GM12864 (cell line): Measurements from ENCODE around the gene RNF26.
"Not testable (repeated sequence)": the region's sequence is repeated elsewhere in the genome, so short reads cannot be mapped to it uniquely, and the experiment has no call there.

ENCODE experiments used
- DNase-seq: peaks from one replicate; pipeline ENCODE4 v3.0.0-alpha.2; 2011; ENCODE audit warnings: low read depth
- H3K4me3 ChIP-seq: 2 replicates; pipeline ENCODE4 v1.5.1; 2011; ENCODE audit warnings: mild to moderate bottlenecking, low read depth, low read length, control low read depth
- CTCF ChIP-seq: IDR thresholded peaks from 2 replicates; pipeline ENCODE4 v1.5.1; 2011; ENCODE audit warnings: low read depth, mild to moderate bottlenecking, moderate library complexity, low read length, control low read depth, inconsistent platforms; ENCODE audit errors: missing control alignments

The RNF26 gene

GRCh38 chr11:119380827-119381180 lies 46.5 kb downstream of the RNF26 start:
- DNase-seq = no peak
- TF ChIP-seq CTCF = no peak
- H3K4me3 ChIP-seq = no peak overlapping the region; the same call in 1 of the 2 replicates

- peak within 1 kb of the TSS; percentile 58 for H3K4me3 ChIP-seq
- DNase-seq = peak; percentile 60
- peak; percentile 79 for TF ChIP-seq CTCF
Observed at GRCh38 chr11:119381181-119381988, 47.1 kb downstream of the RNF26 start, which contains the start of gene USP2. Gene USP2, minus strand, starts transcription at chr11:119381690. Its CDS starts 8,210 bp downstream, at chr11:119373480.

GRCh38 chr11:119382101-119382500 lies 47.8 kb downstream of the RNF26 start:
- peak overlapping the region; percentile 58 for H3K4me3 ChIP-seq
- DNase-seq = no peak
- TF ChIP-seq CTCF = no peak

- not testable (repeated sequence) for DNase-seq, H3K4me3 ChIP-seq
Observed at GRCh38 chr11:119382513-119382912, 48.2 kb downstream of the RNF26 start.

- H3K4me3 ChIP-seq = no peak overlapping the region
- DNase-seq = no peak
- no peak for TF ChIP-seq CTCF
Observed at GRCh38 chr11:119384332-119384731, 50.0 kb downstream of the RNF26 start.
